Neural cell (in vitro differentiated cells): ENCODE measurements around the gene SLC35A4. TPM values are rescaled to one million over a fixed set of nuclear protein-coding genes. Genes with fewer than 3 reads are reported as not detected.

Experiments used
- H2AFZ ChIP-seq: fragments of 200-600, 300-800 bp; sonication (generic), shearing (Covaris generic); 2 replicates; pipeline ENCODE4 v1.6.0; 2014; ENCODE audit warnings: low read depth, mild to moderate bottlenecking, antibody characterized with exemption, low read length, moderate library complexity
- H3F3A ChIP-seq: fragments of 200-600 bp; shearing (Covaris generic); 2 replicates; pipeline ENCODE4 v1.6.1; 2016; ENCODE audit warnings: mild to moderate bottlenecking, moderate library complexity, mixed read lengths, antibody characterized with exemption, low read length; ENCODE audit not compliant: insufficient read depth, poor library complexity, severe bottlenecking
- H3K27ac ChIP-seq: fragments of 200-600, 300-800 bp; sonication (generic), shearing (Covaris generic); 2 replicates; pipeline ENCODE4 v1.5.1; 2014; ENCODE audit warnings: mild to moderate bottlenecking, low read length, moderate library complexity
- H3K27me3 ChIP-seq: fragments of 300-800, 200-600 bp; sonication (generic), shearing (Covaris generic); 2 replicates; pipeline ENCODE4 v1.6.0; 2014; ENCODE audit warnings: mild to moderate bottlenecking, low read depth, low read length, moderate library complexity; ENCODE audit not compliant: insufficient read depth
- H3K36me3 ChIP-seq: fragments of 300-800, 200-600 bp; sonication (generic), shearing (Covaris generic); 2 replicates; pipeline ENCODE4 v1.5.1; 2014; ENCODE audit warnings: mild to moderate bottlenecking, antibody characterized with exemption, low read length, moderate library complexity; ENCODE audit not compliant: insufficient read depth
- H3K4me2 ChIP-seq: fragments of 300-800, 200-600 bp; sonication (generic), shearing (Covaris generic); 2 replicates; pipeline ENCODE4 v1.6.0; 2014; ENCODE audit warnings: mild to moderate bottlenecking, low read length
- H3K4me3 ChIP-seq: fragments of 300-800, 200-600 bp; sonication (generic), shearing (Covaris generic); 2 replicates; pipeline ENCODE4 v1.5.1; 2014; ENCODE audit warnings: mild to moderate bottlenecking, low read length, moderate library complexity
- H3K79me2 ChIP-seq: fragments of 200-600 bp; shearing (Covaris generic); replicated peaks from 2 replicates; pipeline ENCODE4 v1.6.0; 2014; ENCODE audit warnings: mild to moderate bottlenecking, low read length, moderate library complexity; ENCODE audit not compliant: insufficient read depth
- H3K9ac ChIP-seq: fragments of 300-800, 200-600 bp; sonication (generic), shearing (Covaris generic); 2 replicates; pipeline ENCODE4 v1.6.1; 2016; ENCODE audit warnings: mild to moderate bottlenecking, low read length, mixed read lengths
- H3K9me2 ChIP-seq: fragments of 200-600 bp; shearing (Covaris generic); 2 replicates; pipeline ENCODE4 v1.6.1; 2016; ENCODE audit warnings: mild to moderate bottlenecking, low read length, mixed read lengths; ENCODE audit not compliant: insufficient read depth
- H3K9me3 ChIP-seq: fragments of 200-600, 300-800 bp; sonication (generic), shearing (Covaris generic); 2 replicates; pipeline ENCODE4 v1.6.1; 2016; ENCODE audit warnings: mild to moderate bottlenecking, mixed run types, low read length, moderate library complexity, mixed read lengths
- H4K20me1 ChIP-seq: fragments of 200-600 bp; shearing (Covaris generic); 2 replicates; pipeline ENCODE4 v1.6.1; 2016; ENCODE audit warnings: mild to moderate bottlenecking, mixed run types; ENCODE audit not compliant: insufficient read depth
- CTCF ChIP-seq: fragments of 450-650 bp; IDR thresholded peaks from 2 replicates; pipeline ENCODE4 v1.5.1; 2014; ENCODE audit warnings: antibody characterized with exemption, mild to moderate bottlenecking, moderate library complexity; ENCODE audit not compliant: poor library complexity, severe bottlenecking
- EP300 ChIP-seq: fragments of 450-650 bp; conservative IDR thresholded peaks from 2 replicates; pipeline ENCODE4 v1.6.1; 2014; ENCODE audit warnings: antibody characterized with exemption, mild to moderate bottlenecking, moderate library complexity; ENCODE audit not compliant: poor library complexity, severe bottlenecking
- EZH2 ChIP-seq: fragments of 200-600, 300-800 bp; shearing (Covaris generic), sonication (generic); IDR thresholded peaks from 2 replicates; pipeline ENCODE4 v1.6.1; 2014; ENCODE audit warnings: antibody characterized with exemption, low read length, borderline replicate concordance, mild to moderate bottlenecking; ENCODE audit not compliant: insufficient read depth, poor library complexity, severe bottlenecking
- MXI1 ChIP-seq: fragments of 450-650 bp; conservative IDR thresholded peaks from 2 replicates; pipeline ENCODE4 v1.6.1; 2014; ENCODE audit warnings: antibody characterized with exemption, mild to moderate bottlenecking; ENCODE audit not compliant: poor library complexity, severe bottlenecking
- POLR2AphosphoS5 ChIP-seq: IDR thresholded peaks from 2 replicates; pipeline ENCODE4 v1.6.1; 2012
- RAD21 ChIP-seq: fragments of 450-650 bp; conservative IDR thresholded peaks from 2 replicates; pipeline ENCODE4 v1.6.1; 2014; ENCODE audit warnings: antibody characterized with exemption, mild to moderate bottlenecking, moderate library complexity
- REST ChIP-seq: IDR thresholded peaks from 2 replicates; pipeline ENCODE4 v1.6.1; 2012; ENCODE audit warnings: borderline replicate concordance
- SMC3 ChIP-seq: fragments of 450-650 bp; conservative IDR thresholded peaks from 2 replicates; pipeline ENCODE4 v1.6.1; 2014; ENCODE audit warnings: antibody characterized with exemption, mild to moderate bottlenecking, moderate library complexity; ENCODE audit not compliant: poor library complexity
- TAF1 ChIP-seq: IDR thresholded peaks from 2 replicates; pipeline ENCODE4 v1.6.1; 2012; ENCODE audit warnings: low read depth
- polyA plus RNA-seq: library from polyadenylated mRNA; depleted of rRNA; stranded (reverse); fragments of >200 nt; gene quantifications from 2 replicates; pipeline ENCODE4 v1.2.3, GENCODE V29; 2014

The SLC35A4 gene
- polyA plus RNA-seq, 1 donor from 2014 or later, result 8.1 TPM

GRCh38 chr5:140556438-140556837 is 8.2 kb upstream of the SLC35A4 start:
- Histone ChIP-seq H3F3A (no peaks in the 10 kb centered on the region), H3K27ac (peak overlapping the region; percentile 90), H2AFZ (no peak overlapping the region), H3K4me2 (peak overlapping the region; percentile 93), H3K9ac (peak overlapping the region; percentile 84), H3K79me2 (peaks cover 27% of the 10 kb centered on the region), H3K27me3 (no peaks in the 10 kb centered on the region), H3K9me2 (no peaks in the 10 kb centered on the region), H4K20me1 (no peaks in the 10 kb centered on the region), H3K4me3 (peak overlapping the region; percentile 75), H3K9me3 (no peaks in the 10 kb centered on the region), H3K36me3 (no peaks in the 10 kb centered on the region)
- no peak for TF ChIP-seq EZH2
- TF ChIP-seq REST, result no peak
- no peak for TF ChIP-seq POLR2AphosphoS5
- TF ChIP-seq TAF1, result no peak
- TF ChIP-seq SMC3, result no peak
- TF ChIP-seq MXI1, result no peak
- TF ChIP-seq EP300, result no peak
- TF ChIP-seq CTCF, result no peak
- no peak for TF ChIP-seq RAD21

- Histone ChIP-seq H3K4me2 (peak within 1 kb of the TSS; percentile 93), H3K36me3 (no peaks in the 10 kb centered on the region), H3K27me3 (no peaks in the 10 kb centered on the region), H3K9ac (peak within 1 kb of the TSS; percentile 84), H3K9me3 (no peaks in the 10 kb centered on the region), H3K79me2 (peaks cover 27% of the 10 kb centered on the region), H3F3A (no peaks in the 10 kb centered on the region), H3K27ac (peak within 1 kb of the TSS; percentile 90), H3K9me2 (no peaks in the 10 kb centered on the region), H3K4me3 (peak within 1 kb of the TSS; percentile 75), H4K20me1 (no peaks in the 10 kb centered on the region), H2AFZ (peak within 1 kb of the TSS; percentile 67)
- no peak for TF ChIP-seq SMC3
- peak; percentile 70 for TF ChIP-seq MXI1
- no peak for TF ChIP-seq EZH2
- TF ChIP-seq TAF1, result peak; percentile 91
- TF ChIP-seq POLR2AphosphoS5, result peak; percentile 96
- TF ChIP-seq RAD21, result peak; percentile 28
- peak; percentile 72 for TF ChIP-seq REST
- TF ChIP-seq EP300, result peak; percentile 70
These were observed 7.4 kb upstream of the SLC35A4 start, which contains the start of gene SRA1 for GRCh38 chr5:140557136-140557805. TSS of gene SRA1 (minus strand) at chr5:140557473. CDS start at chr5:140557452, 21 bp downstream.
